WERI-Rb-1 (cell line): Measurements from ENCODE around the gene HSPBP1.

Experiments
- DNase-seq: peaks from one replicate; pipeline ENCODE4 v3.0.0-alpha.2; 2020
- H3K27ac ChIP-seq: fragments of 250-450 bp; sonication (Bioruptor Pico); 2 replicates; pipeline ENCODE4 v1.5.1; 2020; ENCODE audit warnings: mild to moderate bottlenecking, moderate library complexity
- H3K27me3 ChIP-seq: fragments of 250-450 bp; sonication (Bioruptor Pico); 2 replicates; pipeline ENCODE4 v1.5.1; 2021; ENCODE audit warnings: mild to moderate bottlenecking, low read depth, moderate library complexity; ENCODE audit not compliant: insufficient read depth, severe bottlenecking
- H3K36me3 ChIP-seq: fragments of 250-450 bp; sonication (Bioruptor Pico); 2 replicates; pipeline ENCODE4 v1.5.1; 2020; ENCODE audit warnings: mild to moderate bottlenecking, moderate library complexity
- H3K4me3 ChIP-seq: 2 replicates; pipeline ENCODE4 v1.5.1; 2011; ENCODE audit warnings: low read depth, mild to moderate bottlenecking, control low read depth, low read length
- H3K9me3 ChIP-seq: fragments of 250-450 bp; sonication (Bioruptor Pico); 2 replicates; pipeline ENCODE4 v1.5.1; 2021; ENCODE audit warnings: mild to moderate bottlenecking, moderate library complexity; ENCODE audit not compliant: severe bottlenecking
- CTCF ChIP-seq: IDR thresholded peaks from 2 replicates; pipeline ENCODE4 v1.5.1; 2011; ENCODE audit warnings: low read depth, mild to moderate bottlenecking, control low read depth, inconsistent platforms, low read length

HSPBP1 gene

GRCh38 chr19:55216461-55217198, 63.3 kb downstream of the HSPBP1 start:
- Histone ChIP-seq H3K4me3 (peak overlapping the region; percentile 69), H3K27me3 (no peaks in the 10 kb centered on the region), H3K27ac (peak overlapping the region; percentile 91), H3K36me3 (peaks cover 5% of the 10 kb centered on the region; the same call in 1 of the 2 replicates), H3K9me3 (peaks cover 28% of the 10 kb centered on the region)
- DNase-seq, result peak; percentile 94
- TF ChIP-seq CTCF, result no peak

- H3K9me3 ChIP-seq, result peaks cover 22% of the 10 kb centered on the region
- no peaks in the 10 kb centered on the region for H3K36me3 ChIP-seq
- no peaks in the 10 kb centered on the region for H3K27me3 ChIP-seq
- H3K27ac ChIP-seq, result no peak overlapping the region
- TF ChIP-seq CTCF, result no peak
- no peak for DNase-seq
- no peak overlapping the region for H3K4me3 ChIP-seq
These were observed 66.4 kb downstream of the HSPBP1 start for GRCh38 chr19:55213547-55213946.

GRCh38 chr19:55212447-55212846, 67.5 kb downstream of the HSPBP1 start:
- H3K27ac ChIP-seq, result no peak overlapping the region
- TF ChIP-seq CTCF, result peak; percentile 20; the same call in 1 of the 2 replicates
- DNase-seq, result no peak
- H3K27me3 ChIP-seq, result no peaks in the 10 kb centered on the region
- peaks cover 22% of the 10 kb centered on the region for H3K9me3 ChIP-seq
- no peak overlapping the region for H3K4me3 ChIP-seq
- no peaks in the 10 kb centered on the region for H3K36me3 ChIP-seq
